Measurements from ENCODE around the gene MYO5A.

- TF ChIP-seq CTCF (IDR thresholded peaks at IDR 0.05) (no peak), POLR2A (IDR thresholded peaks at IDR 0.05; ENCODE audit: low read depth) (no peak)
These were observed 5.0 kb downstream of the MYO5A start for GRCh38 chr15:52523647-52524046.
